ENCODE data around the gene MS4A15. TPM values are rescaled to one million over a fixed set of nuclear protein-coding genes. Genes with fewer than 3 reads are reported as not detected.

MS4A15 gene
- total RNA-seq, 1 donor from 2014 or later, result not detected

DNA sequence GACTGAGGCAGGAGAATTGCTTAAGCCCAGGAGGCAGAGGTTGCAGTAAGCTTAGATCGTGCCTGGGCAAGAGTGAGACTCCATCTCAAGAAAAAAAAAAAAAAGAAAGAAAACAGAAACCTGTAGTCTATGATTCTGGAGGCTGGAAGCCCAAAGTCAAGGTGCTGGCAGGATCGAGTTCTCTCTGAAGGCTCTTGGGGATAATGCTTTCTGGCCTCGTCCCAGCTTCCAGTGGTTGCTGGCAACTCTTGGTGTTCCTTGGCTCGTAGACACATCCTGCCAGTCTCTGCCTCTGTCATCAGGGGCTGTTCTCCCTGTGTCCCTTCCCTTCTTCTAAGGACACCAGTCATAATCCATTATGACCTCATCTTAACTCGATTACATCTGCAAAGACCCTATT lies 68.5 kb downstream of the MS4A15 start:
- H3K27me3 Mint-ChIP-seq (ENCODE audit: unreplicated experiment), result peaks cover 4% of the 10 kb centered on the region
- no peaks in the 10 kb centered on the region for H3K4me1 Mint-ChIP-seq (ENCODE audit: unreplicated experiment)
- no peak overlapping the region for H3K4me3 Mint-ChIP-seq (ENCODE audit: unreplicated experiment)
- no peaks in the 10 kb centered on the region for H3K36me3 Mint-ChIP-seq (ENCODE audit: low read depth, unreplicated experiment)
- no peak overlapping the region for H3K27ac Mint-ChIP-seq (ENCODE audit: unreplicated experiment)
- H3K9me3 Mint-ChIP-seq (ENCODE audit: unreplicated experiment), result no peaks in the 10 kb centered on the region
- TF ChIP-seq, protein P1, sequence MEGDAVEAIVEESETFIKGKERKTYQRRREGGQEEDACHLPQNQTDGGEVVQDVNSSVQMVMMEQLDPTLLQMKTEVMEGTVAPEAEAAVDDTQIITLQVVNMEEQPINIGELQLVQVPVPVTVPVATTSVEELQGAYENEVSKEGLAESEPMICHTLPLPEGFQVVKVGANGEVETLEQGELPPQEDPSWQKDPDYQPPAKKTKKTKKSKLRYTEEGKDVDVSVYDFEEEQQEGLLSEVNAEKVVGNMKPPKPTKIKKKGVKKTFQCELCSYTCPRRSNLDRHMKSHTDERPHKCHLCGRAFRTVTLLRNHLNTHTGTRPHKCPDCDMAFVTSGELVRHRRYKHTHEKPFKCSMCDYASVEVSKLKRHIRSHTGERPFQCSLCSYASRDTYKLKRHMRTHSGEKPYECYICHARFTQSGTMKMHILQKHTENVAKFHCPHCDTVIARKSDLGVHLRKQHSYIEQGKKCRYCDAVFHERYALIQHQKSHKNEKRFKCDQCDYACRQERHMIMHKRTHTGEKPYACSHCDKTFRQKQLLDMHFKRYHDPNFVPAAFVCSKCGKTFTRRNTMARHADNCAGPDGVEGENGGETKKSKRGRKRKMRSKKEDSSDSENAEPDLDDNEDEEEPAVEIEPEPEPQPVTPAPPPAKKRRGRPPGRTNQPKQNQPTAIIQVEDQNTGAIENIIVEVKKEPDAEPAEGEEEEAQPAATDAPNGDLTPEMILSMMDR (IDR thresholded peaks at IDR 0.05; ENCODE audit: unreplicated experiment), result no peak
- DNase-seq (ENCODE audit: low spot score), result no peak

DNA sequence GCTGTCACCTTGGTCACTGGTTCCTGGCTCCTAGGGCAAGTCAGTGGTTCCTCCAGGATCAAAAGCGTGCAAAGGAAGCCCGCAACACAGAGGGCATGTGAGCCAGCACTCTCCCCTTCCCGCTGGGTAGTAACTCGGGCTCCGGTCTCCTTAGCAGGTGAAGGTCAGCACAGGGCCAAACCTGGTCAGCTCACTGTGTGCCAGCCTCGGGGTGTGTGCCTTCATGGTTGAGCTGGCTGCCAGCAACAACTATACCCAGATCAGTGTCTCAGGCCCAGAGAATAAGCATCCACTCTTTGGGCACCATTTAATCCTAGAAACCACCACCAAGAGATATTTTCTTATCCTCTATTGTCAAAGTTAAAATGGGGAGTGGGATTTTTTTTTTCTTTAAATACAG lies 69.1 kb downstream of the MS4A15 start:
- H3K9me3 Mint-ChIP-seq (ENCODE audit: unreplicated experiment), result no peaks in the 10 kb centered on the region
- TF ChIP-seq, protein P1 (IDR thresholded peaks at IDR 0.05; ENCODE audit: unreplicated experiment), result no peak
- H3K27ac Mint-ChIP-seq (ENCODE audit: unreplicated experiment), result no peak overlapping the region
- no peaks in the 10 kb centered on the region for H3K36me3 Mint-ChIP-seq (ENCODE audit: low read depth, unreplicated experiment)
- DNase-seq (ENCODE audit: low spot score), result no peak
- H3K4me1 Mint-ChIP-seq (ENCODE audit: unreplicated experiment), result no peaks in the 10 kb centered on the region
- peaks cover 4% of the 10 kb centered on the region for H3K27me3 Mint-ChIP-seq (ENCODE audit: unreplicated experiment)
- H3K4me3 Mint-ChIP-seq (ENCODE audit: unreplicated experiment), result no peak overlapping the region

Other genes starting within 250 kb of the MS4A15 start
- gene MS4A13, start 241.5 kb upstream of the MS4A15 start, total RNA-seq (ENCODE audit: unreplicated experiment), result not detected
- gene MS4A8, start 57.3 kb upstream of the MS4A15 start, total RNA-seq (ENCODE audit: unreplicated experiment), result not detected
- not detected for gene MS4A18, start 32.1 kb upstream of the MS4A15 start, total RNA-seq (ENCODE audit: unreplicated experiment)
- gene MS4A10, start 28.5 kb downstream of the MS4A15 start, total RNA-seq (ENCODE audit: unreplicated experiment), result not detected
- 15.5 TPM for gene CCDC86, start 85.2 kb downstream of the MS4A15 start, total RNA-seq (ENCODE audit: unreplicated experiment)
- gene PTGDR2, start 99.1 kb downstream of the MS4A15 start, total RNA-seq (ENCODE audit: unreplicated experiment), result not detected
- gene ZP1, start 110.7 kb downstream of the MS4A15 start, total RNA-seq (ENCODE audit: unreplicated experiment), result not detected
- gene PRPF19, start 149.7 kb downstream of the MS4A15 start, total RNA-seq (ENCODE audit: unreplicated experiment), result 163 TPM
- 95.1 TPM for gene TMEM109, start 157.3 kb downstream of the MS4A15 start, total RNA-seq (ENCODE audit: unreplicated experiment)
- gene TMEM132A, start 167.6 kb downstream of the MS4A15 start, total RNA-seq (ENCODE audit: unreplicated experiment), result 164 TPM
- gene SLC15A3, start 195.3 kb downstream of the MS4A15 start, total RNA-seq (ENCODE audit: unreplicated experiment), result 0.62 TPM
- 0.33 TPM for gene CD6, start 214.8 kb downstream of the MS4A15 start, total RNA-seq (ENCODE audit: unreplicated experiment)